Retinal pigment epithelial cell (primary cell): ENCODE results near the gene LSM14B.

Experiments
- DNase-seq: peaks from one replicate; pipeline ENCODE4 v3.0.0-alpha.2; 2010; ENCODE audit warnings: low read depth
- H3K4me3 ChIP-seq: 2 replicates; pipeline ENCODE4 v1.5.1; 2011; ENCODE audit warnings: mild to moderate bottlenecking, low read length, control low read depth, moderate library complexity
- CTCF ChIP-seq: conservative IDR thresholded peaks from 2 replicates; pipeline ENCODE4 v1.5.1; 2011; ENCODE audit warnings: low read depth, low read length, control low read depth, inconsistent platforms

Gene LSM14B

DNA sequence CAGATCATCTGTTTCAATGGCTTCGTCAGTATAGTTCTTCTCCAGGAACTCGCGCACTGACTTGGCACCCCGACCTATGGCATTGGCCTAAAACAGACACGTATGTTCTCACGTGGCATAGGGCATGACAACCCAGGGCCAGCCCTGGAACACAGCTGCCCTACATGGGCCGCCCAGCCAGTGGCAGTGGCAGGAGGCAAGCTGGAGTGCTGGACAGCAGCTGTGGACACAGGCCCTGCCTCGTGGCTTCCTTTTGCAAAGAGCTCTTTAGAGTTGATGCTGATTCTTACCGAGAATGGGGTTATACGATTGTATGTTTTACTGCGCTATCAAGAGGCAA lies 15.9 kb downstream of the LSM14B start:
- no peak overlapping the region for H3K4me3 ChIP-seq
- TF ChIP-seq CTCF = no peak
- DNase-seq = no peak

GRCh38 chr20:62138912-62139311 lies 16.6 kb downstream of the LSM14B start:
- TF ChIP-seq CTCF = no peak
- no peak overlapping the region for H3K4me3 ChIP-seq
- no peak for DNase-seq

DNA sequence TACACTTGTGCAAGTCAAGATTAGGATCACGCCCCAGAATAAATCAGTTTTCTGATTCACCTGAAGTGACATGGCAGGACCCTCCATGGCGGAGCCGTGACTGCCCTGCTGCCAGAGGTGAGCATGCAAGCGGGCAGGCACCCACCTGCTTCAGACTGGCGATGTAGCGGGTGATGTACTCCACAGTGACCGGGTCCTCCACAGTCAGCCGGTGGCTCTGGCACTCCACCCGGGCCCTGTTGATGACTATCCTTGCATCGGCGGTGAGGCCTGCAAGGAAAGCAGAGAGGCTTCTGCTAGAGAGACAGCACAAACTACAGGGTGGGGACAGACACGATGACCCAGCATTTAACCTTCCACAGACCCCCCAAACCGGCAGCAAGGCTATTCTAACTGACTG lies 17.4 kb downstream of the LSM14B start:
- no peak for TF ChIP-seq CTCF
- no peak overlapping the region for H3K4me3 ChIP-seq
- DNase-seq = no peak

- DNase-seq = no peak
- TF ChIP-seq CTCF = no peak
- H3K4me3 ChIP-seq = peak overlapping the region; percentile 82
Observed at GRCh38 chr20:62141043-62141396, 18.7 kb downstream of the LSM14B start.

- no peak for DNase-seq
- TF ChIP-seq CTCF = peak; percentile 55
- peak overlapping the region; percentile 82 for H3K4me3 ChIP-seq
Observed at GRCh38 chr20:62141397-62142251, 19.3 kb downstream of the LSM14B start.

DNA sequence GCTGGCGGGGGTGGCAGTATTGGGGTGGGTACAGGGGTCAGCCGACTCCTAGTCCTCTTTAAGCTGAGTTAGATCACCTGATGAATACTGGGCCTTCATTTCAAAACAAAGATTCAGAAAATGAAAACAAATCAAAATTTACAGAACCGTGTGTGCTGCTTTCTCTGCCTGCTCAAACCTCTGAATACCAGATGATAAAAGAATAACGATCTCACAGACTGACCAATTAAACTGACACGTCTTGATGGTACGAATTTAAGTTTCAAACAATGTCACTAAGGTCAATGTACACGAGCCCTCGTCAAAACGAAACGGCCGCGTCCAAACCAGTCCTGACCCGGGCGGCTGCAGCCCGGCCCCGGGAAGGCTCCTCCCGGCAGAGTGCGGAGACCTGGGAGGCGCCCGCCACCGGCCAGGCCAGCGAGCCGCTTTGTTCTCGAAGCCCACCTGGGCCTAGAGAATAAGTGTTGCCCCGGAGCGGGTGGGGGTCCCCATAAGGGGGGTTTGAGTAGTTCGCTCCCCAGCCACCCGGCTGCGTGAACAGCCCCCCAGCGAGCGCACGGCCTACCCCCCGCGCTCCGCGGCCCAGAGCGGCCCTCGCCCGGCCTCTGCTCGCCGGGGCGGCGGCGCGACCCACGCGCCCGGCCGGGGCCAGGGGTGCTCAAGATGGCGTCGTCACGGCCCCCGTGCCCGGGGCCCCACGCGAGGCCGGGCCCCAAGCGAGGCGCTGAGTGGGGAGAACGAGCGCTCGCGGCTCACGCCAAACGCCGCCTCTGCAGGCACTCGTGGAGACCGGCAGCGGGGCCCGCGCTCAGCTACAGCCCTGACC lies 20.2 kb downstream of the LSM14B start:
- peak overlapping the region; percentile 82 for H3K4me3 ChIP-seq
- TF ChIP-seq CTCF = no peak
- no peak for DNase-seq
